GM21737 (cell line): ENCODE data around the gene MMP24OS.

ENCODE experiments used
- ATAC-seq: cut with Tn5 transposase; IDR thresholded peaks from one replicate; pipeline ENCODE4 v1.9.1; 2021; ENCODE audit warnings: mild to moderate bottlenecking, moderate library complexity; ENCODE audit not compliant: unreplicated experiment

MMP24OS gene

GRCh38 chr20:35306931-35307517 lies 29.1 kb upstream of the MMP24OS start:
- no peak for ATAC-seq

DNA sequence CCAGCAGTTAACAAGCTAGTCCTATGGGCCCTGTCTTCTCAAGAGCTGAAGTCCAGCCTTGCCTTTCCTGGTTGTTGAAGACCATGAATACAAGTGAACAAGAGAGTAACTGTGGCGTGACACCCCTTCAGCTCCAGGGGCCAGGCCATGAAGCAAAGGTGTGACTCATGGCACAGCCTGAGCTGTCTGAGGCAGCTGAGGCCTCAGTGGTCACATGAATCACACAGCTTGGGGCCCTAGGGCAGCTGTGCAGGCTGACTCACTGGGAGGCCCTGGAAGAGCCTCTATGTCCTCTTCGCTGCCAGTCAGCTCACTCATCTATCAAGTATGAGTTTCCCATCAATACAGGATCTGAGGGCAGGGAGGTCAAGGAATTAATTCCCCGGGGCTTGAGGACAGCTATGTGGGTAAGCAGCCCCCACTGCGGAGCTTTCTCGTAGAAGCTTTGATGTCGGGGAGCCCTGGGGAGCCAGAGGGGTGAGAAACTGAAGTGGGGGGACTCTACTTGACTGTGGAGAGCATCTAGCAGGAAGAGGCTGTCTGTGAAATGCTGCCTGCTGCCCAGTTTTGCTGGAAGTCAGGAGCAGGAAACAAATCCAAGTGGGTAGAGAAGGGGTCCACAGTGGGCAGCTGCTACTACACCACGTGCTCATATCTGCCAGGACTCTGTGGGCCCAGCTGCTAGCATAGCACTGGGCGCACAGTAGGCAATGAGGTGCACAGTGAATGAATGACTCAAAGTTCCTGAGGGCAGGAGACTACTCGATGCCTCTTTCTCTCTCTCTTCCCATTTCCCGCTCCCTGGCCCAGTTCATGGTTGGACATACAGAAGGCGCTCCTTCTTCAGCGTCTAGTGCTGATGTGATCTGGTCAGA lies 28.0 kb upstream of the MMP24OS start:
- ATAC-seq: no peak

- ATAC-seq: no peak
These were observed 27.0 kb upstream of the MMP24OS start for GRCh38 chr20:35304956-35305355.

DNA sequence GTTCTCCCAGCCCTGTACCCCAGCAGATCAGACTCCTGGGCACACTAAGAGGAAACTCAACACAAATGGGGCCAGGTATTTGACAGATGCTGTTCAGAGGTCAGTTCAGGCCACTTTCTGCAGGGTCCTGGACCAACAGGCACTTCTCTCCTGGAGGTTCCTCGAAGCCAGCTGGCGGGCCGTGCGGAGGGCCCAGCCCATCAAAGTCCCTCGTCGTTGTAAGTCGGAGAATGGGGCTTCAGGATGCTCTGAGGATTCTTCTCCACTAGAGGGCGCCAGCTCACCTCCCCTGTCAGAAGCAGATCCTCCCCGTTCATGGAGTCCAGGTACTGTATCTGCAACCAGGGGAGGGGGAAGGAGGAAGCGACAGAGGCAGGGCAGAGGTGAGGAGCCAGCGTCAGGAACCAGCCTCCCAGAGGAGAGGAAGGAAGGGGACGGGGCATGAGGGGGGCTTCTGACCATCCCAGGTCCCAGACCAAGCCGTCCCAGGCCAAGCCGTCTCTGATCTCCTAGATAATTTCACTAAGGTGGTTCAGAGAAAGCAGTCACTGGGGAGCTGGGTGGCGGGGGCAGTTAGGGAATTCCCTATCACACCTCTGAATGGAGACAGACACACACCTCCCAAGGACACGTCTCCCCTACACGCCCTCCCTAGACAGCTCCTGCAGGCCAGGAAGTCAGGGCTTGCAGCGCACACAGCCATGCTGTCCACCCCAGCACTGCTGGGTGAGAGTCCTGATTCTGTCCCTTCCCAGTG lies 26.0 kb upstream of the MMP24OS start:
- no peak for ATAC-seq

DNA sequence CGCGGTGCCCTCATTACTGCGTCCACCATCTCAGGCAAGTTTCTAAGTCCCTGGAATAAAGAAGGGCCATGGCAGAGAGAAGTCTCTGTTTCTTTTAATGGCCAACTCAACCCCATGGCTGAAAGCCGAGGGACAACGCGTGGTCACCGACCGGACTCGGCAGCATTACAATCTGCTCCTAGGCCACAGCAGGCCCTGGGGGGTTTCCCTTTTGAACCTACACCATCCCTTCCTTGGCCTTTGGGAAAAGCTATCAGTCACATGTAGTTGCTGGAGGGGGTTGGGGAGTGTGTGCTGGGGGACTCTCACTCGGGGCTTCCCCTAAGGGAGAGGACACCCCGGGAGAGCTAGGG lies 25.4 kb upstream of the MMP24OS start:
- ATAC-seq: no peak

DNA sequence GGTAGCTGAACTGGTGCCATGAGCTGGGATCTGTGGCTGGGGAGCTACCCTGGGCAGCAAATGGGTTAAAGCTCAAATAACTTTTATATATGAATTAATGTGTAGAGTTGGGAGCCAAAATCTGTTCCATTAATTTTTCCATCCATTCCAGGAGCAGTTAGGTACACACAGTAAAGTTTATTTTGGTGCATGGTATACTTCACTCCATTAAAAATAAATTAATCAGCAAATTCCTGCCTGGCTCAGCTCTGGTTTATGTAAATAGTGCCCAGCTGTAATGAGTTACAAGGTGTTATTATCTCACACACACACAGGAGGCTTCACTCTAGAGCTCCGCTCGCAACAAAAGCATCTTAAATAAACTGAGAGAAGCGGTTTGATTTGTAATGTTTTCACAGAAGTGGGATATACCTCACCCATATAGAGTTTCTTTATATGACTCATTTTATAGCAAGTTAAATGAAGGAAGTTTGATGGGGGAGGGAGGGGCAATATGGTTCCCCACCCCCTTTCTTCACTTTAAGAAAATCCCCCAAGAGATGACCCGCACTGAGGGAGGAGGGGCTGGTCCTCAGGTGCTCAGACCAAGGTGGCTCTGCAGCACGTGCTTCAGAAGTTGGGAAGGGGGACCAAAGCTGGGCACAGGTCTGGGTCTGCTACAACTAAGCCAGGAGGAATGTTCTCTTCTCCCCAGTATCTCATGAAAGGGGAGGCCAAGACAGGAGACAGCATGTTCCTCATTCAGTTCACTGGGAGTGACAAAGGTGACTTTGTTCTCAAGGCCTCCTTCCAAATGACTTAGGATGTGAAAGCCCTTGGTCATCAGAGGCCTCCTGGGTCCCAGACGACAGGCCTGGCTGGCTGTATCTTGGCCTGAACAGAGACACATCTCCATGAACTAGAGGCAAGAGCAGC lies 24.8 kb upstream of the MMP24OS start:
- no peak for ATAC-seq

GRCh38 chr20:35301426-35301825 lies 23.5 kb upstream of the MMP24OS start:
- no peak for ATAC-seq

DNA sequence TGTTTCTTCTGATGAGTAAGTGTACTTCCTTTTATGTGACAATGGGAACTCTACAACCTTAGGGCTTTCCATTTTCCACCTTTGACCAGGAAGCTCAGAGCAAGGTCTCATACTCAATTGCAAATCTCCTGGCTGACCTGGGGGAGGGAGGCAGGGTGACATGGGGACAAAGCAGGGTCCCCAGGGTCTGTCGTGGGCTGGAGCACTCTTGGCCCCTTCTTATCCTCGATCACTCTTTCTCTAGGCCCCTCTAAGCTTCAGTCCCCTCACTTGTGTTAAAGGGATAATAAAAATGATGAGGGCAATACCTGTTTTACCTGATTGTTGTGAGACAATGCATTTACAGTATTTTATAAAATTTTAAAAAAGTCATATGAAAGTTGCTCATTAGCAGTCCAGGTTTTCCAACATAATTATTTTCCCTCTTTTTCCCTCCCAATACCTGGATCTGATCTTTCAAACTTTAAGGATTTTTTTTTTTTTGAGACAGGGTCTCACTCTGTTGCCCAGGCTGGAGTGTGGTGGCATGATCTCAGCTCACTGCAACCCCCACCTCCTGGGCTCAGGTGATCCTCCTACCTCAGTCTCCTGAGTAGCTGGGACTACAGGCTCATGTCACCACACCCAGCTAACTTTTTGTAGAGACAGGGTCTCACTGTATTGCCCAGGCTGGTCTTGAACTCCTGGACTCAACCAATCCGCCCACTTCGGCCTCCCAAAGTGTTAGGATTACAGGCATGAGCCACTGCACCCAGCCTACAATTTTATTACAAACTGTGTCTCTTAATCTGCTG lies 22.7 kb upstream of the MMP24OS start:
- no peak for ATAC-seq

DNA sequence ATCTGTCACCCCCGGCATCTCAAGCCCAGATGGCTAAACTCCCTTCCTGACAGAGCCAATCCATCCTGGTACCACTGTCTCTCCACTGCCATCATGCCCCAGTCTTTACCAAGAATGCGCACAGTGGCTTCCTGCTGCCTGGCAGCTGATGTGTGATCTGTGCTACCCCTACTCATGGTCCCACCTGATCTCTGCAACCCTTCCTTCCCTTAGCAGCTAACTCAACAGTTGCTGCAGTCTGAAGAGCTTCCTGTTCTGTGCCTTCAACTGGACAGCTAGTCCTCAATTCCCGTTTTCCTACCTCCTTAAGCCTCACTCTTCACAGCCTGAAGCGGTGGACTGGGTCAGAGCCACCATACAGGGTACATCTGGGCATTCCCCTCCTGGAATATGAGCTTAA lies 21.9 kb upstream of the MMP24OS start:
- ATAC-seq: no peak

- ATAC-seq: no peak
These were observed 20.3 kb upstream of the MMP24OS start for GRCh38 chr20:35298264-35298663.

GRCh38 chr20:35297740-35298139 lies 19.8 kb upstream of the MMP24OS start:
- no peak for ATAC-seq

- ATAC-seq: no peak
These were observed 19.2 kb upstream of the MMP24OS start for GRCh38 chr20:35297155-35297554.

GRCh38 chr20:35296101-35296554 lies 18.2 kb upstream of the MMP24OS start:
- ATAC-seq: no peak

- no peak for ATAC-seq
These were observed 17.8 kb upstream of the MMP24OS start for GRCh38 chr20:35295674-35296073.

DNA sequence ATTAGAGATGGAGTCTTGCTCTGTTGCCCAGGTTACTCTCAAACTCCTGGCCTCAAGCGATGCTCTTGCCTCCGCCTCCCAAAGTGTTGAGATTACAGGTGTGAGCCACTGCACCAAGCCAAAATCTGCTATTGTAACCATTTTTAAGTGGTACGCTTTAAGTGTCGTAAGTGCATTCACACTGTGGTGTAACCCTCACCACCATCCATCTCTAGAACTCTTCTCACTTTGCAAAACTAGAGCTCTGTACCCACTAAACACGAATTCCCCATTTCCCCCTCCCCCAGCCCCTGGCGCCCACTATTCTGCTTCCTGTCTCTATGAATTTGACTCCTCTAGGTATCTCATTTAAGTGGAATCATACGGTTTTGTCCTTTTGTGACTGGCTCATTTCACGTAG lies 17.1 kb upstream of the MMP24OS start:
- no peak for ATAC-seq

GRCh38 chr20:35294293-35294685 lies 16.4 kb upstream of the MMP24OS start:
- ATAC-seq: no peak

- ATAC-seq: no peak
These were observed 15.7 kb upstream of the MMP24OS start for GRCh38 chr20:35293303-35294292.

DNA sequence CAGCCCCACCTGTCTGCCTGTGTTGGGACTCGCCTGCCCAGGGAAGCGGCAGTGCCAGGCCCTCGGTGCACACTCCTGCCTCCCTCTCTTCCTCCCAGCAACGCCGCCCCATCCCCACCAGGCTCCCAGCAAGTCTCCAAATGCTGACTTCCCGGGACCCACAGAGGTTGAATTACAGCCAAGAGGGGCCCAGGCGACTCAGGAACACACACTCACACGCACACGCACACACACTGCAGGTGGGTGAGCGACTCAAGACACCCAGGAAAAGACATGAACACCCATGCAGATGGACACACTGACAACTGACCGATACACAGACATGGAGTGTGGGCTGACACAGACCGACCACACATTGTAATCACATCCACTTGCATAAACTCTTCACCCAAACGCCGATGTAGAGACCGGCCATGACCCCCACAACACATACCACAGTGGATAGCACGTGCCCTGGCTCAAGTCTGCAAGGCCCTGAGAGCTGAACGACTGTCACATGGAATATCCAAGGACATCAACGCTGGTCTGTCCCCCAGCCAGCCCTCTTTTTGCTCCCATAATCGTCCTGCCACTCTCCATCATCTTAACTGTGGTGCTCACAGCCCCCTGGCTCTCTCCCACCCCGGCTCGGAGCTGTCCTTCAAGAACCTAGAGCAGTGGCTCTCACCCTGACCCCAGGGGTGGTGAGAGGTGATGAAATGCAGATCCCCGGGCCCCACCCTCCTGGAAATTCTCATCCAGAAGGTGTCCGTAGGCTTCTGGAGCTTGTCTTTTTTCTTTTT lies 14.8 kb upstream of the MMP24OS start:
- no peak for ATAC-seq
